Hematopoietic multipotent progenitor cell treated with erythropoietin and hydrocortisone succinate and interleukin-3 and kit ligand, for 15 days (in vitro differentiated cells): ENCODE data around the gene MAGI3.
"Not testable (repeated sequence)": the region's sequence is repeated elsewhere in the genome, so short reads cannot be mapped to it uniquely, and the experiment has no call there.

Experiments
- DNase-seq: peaks from one replicate; pipeline ENCODE4 v3.0.0-alpha.2; 2015; ENCODE audit warnings: low spot score

MAGI3 gene

DNA sequence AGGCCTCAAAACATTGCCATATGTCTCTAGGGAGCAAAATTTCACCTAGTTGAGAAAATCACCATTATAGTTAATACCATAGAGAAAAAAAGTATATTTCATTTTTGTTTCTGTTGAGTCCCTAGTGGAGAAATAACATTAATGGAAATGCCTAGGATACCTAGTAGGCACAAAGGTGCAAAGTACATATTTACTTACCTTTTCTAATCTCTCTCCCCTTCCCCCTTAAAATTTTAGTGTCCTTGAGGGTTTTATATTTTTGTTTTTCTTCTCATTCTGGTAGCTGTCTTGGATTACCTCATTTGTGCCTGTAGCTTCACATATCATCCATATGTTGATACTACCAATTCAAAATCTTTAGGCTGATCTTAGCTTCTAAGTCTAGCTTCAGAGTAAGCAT, 127.0 kb downstream of the MAGI3 start:
- DNase-seq = no peak

DNA sequence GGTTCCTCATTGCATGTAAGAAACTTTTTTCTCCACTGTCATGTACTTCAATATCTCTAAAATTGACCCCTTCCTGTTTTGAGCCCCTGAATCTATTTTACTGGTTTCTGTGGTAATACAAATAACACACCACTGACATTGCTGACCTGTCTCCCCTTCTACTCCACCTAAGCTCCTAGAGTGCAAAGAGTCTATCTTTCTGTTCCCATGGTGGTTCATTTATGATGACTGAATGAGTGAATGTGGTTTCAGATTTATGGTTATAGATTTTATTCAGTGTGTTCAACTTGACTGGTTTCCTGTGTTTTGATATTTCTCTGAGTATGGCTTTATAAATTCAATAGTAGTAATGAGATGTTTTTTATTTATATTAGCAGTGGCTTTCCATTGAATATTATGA, 127.7 kb downstream of the MAGI3 start:
- DNase-seq = no peak

DNA sequence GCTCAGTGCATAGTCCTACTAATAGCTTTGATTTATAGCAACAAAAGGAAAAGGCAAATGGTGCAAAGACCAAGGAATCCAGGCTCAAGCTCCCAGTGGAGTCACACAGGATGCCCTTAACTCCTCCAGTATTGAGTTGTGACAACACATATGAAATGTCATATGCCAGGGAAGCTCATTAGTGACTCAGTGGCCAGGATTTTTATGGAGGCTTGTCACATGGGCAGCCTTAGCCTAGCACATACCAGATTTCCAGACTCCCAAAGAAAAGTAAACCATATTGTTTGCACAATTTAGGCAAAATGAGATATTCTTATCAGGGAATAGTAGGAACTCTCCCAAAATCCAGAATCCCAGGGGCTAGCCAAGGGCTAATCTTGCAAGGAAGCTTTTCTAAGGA, 129.2 kb downstream of the MAGI3 start:
- DNase-seq = no peak

DNA sequence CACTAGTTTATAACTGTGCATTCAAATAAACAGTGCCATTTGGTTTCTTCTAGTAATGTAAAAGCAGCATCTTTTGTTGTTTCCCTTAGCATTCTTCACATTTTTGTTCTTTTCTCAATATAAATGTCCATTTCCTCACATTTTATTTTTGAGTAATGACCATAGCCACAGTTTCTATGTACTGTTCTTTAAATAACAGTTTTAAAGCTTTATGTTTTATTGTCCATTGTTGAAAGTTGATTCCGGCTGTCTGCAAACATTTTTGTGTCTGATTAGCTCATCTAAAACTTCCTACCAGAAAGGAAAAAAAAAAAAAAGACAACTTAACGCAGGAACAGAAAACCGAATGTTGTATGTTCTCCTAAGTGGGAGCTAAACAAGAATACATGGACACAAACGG, 139.7 kb downstream of the MAGI3 start:
- DNase-seq = no peak

DNA sequence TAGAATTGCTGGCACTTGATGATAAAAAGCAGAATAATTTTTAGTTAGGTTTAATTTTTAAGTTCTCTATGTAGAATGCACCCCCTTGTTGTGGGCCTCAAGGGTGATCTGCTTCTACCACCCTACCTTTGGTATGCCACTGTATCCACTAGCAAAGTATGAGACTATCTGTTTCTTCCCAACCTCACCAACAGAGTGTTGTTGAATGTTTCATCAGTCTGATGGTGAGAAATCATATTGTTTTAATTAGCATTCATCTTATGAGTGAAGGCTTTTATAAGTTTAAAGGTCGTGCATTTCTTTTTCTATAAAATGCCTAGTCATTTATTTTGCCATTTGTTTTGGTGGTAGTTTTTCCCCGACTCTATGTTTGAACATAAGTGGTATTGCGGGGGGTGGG, 141.0 kb downstream of the MAGI3 start:
- no peak for DNase-seq

DNA sequence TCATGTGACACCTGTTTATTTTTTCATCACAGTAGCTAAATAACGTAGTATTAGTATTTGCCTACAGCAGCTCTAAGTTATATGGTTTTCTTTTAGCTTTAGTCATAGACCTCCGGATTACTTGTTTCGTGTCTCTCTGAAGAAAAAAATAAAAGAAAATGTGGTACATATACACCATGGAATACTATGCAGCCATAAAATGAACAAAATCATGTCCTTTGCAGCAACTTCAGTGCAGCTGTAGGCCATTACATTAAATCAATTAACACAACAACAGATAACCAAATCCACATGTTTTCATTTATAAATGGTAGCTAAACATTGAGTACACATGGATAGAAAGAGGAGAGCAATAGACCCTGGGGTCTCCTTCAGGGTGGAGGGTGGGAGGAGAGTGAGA, 142.7 kb downstream of the MAGI3 start:
- DNase-seq = no peak

DNA sequence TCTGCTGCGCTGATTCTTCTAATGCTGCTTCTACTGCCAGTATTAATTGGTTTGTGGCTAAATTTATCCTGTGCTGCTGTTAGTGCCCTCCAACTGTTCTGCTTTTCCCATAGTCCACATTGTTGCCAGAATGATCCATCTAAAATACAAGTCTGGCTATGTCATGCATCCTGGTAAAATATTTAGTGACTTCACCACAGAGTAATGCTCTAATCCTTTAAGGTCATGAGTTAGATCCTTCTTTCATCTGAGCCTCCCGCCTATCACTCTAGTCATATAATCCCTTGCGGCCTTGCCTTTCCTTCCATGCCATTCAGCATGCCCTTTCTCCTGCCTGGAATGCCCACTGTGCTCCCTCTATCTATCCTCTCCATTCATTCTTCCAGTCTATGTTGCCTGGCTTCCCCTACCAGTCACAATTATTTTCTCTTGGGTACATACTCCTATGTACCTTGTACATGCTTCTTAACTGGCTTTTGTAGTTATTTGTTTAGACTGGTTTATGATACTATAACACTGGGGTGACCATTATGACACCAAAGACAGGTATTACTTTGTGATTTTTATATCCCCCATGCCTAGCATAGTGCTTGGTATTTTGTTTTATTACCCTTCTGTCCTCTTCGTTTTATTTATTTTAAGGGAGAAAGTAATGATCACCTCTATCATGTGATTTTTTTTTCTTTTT, 144.0 kb downstream of the MAGI3 start:
- no peak for DNase-seq

DNA sequence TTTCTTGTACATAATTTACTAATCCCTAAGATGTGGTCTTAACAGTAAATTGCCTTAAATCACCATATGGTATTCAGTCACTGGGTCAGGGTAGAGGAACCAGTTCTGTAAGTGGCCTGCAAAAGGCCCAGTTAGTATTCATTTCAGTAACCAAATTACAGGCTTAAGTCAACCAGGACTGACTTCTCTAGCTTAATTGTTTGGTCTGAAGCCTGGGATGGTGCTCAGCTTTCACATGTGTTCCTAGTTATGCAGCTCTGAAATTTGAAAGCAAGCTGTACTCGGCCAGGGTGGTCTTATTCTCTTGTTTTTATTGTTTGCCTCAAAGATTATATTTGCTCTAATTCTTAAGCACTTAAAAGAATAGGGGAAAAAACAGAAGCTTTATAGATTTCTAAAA, 144.6 kb downstream of the MAGI3 start:
- DNase-seq = no peak

DNA sequence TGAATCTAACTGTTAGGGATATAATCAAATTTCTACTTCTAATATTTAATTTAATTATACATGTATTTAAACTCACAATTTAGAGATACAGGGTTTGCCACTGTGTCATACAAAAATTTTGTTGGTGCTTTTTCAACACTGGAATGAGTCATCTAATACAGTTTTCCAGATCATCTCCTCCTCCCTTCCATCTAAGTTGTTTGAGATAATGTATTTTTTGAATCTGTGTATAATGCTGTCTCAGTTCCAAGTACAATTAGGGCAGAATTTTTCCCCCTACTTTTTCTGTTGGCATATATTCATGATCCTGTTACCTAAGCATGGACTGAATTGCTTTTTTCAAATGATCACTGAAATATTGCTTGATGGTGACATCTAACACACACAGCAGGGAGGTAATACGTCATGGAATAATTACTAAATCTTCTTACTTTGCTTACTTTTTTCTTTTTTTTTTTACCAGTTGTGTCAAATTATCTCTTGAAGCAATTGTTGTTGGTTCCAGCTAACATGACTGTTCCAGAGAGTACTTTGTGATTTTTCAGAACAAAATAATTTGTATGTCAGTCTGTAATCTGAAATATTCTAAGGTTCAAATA, 146.0 kb downstream of the MAGI3 start:
- no peak for DNase-seq

DNA sequence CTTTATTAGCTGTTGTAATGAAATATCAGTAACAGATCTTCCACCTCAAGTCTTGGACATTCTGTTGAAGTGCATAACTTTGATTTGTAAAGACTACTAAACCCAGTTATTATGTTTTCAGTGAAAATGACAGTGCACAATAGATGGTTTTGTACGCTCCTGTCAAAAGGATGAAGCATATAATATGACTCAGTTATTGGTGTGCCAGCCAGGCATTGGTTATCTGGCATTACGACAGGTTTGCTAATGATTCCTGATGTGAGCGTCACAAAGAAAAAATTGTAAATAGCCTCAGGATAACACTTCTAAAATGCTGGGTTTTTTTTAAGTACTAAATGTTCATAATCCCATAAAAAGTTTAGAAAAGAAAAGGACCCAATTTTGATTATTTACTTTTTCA, 147.9 kb downstream of the MAGI3 start:
- no peak for DNase-seq

DNA sequence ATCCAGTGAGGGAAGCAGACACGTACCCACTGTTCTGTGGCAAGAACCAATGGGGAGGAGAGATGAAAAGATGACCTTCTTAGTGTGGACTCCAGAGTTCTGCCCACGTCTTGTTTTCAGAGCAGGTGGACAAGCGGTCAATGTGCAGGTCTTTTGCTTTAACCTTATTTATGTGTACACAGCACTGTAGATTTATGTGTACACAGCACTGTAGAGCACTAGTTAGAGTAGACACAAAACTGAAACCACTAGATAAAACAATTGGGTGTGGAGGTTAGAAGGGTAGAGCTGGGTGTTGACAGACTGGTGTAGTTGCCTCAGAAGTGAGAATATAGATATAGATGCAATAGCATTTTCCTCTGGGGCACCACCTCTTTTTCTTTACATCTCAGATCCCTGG, 150.0 kb downstream of the MAGI3 start:
- DNase-seq = no peak

DNA sequence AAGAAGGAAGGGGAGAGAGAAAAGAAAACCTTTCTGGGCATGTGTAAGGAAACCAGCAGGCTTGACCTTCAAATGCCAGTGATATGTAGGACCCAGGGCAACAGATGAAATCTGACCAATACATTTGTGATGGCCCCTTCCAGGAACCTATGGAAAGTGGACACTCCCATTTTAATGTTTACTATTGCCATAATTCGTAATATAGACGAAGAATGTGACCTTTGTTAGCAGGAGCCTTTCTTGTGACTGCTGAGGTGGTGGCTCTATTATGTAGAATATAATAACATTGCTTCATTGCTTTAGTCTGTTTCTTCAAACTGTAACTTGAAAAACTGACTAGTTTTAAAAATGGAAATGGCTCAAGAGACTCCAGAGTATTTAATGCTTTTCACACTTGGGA, 150.8 kb downstream of the MAGI3 start:
- DNase-seq = no peak

DNA sequence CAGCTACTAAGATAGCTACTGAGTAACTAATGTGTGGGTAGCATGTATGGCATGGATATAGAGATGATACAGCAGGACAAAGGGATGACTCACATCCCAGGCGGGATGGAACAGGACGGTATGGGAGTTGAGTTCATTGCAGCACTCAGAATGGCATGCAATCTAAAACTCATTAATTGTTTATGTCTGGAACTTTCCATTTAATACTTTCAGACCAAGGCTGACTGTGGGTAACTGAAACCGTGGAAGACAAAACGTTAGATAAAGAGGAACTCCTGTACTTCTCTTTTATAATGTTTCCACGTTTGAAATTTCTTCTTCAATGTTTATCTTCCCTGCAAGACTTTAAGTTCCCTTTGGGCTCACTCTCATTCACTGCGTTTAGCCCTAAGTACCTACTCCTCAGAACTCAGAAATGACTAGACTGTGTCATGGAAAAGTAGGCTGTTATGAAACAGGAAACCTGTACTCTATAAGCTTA, 151.9 kb downstream of the MAGI3 start:
- DNase-seq = no peak

DNA sequence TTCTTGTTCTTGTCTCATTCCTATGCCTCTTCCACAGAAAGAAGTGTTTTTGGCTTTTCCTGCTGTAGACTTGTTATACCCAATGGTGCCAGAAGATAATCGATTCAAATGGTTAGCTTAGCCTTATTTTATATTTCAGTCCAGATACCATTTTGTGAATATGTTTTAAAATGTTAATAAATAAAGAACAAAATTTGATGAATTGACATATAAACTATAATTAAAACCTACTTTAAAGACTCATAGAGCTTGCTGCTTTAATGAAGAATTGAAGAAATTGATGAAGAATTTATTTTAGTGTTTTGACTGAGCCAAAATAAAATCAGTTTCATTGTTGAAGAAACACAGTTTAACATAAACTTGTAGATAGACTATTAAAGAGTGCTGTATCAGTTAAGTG, 152.8 kb downstream of the MAGI3 start:
- no peak for DNase-seq

DNA sequence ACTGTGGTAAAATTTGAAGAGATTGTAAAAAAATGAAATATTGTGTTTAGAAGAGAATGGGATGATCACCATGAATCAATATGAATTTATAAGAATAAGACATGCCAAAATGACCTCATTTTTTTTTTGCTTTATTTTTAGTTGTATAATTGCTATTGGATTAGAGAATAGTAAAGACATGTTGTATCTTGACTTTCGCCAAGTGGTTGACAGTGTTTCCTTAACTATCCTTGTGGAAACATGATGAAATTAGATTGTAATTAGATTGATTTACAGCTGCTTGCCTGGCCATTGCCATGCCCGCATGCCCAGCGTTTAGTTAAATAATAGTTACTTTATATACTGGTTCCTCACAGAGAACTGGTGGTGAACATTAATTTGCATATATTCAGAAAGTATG, 154.9 kb downstream of the MAGI3 start:
- no peak for DNase-seq

DNA sequence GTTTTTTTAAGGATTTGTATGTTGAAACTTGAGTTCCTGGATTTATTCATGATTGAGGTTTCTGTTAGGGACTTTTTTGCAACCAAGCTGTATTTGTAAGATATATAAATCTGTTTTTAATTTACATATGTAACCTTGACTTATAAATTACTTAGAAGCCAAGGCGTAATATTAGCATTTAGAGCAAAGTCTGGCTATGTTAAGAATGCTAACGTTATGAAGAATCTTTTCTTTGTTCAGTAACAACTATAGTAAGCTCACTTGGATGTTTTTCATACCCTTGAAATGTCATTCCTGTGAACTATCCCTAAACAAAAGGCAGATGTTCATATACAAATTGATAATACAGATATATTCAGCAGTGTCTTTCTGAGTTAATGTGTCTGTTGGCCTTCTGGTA, 155.3 kb downstream of the MAGI3 start:
- DNase-seq = no peak

DNA sequence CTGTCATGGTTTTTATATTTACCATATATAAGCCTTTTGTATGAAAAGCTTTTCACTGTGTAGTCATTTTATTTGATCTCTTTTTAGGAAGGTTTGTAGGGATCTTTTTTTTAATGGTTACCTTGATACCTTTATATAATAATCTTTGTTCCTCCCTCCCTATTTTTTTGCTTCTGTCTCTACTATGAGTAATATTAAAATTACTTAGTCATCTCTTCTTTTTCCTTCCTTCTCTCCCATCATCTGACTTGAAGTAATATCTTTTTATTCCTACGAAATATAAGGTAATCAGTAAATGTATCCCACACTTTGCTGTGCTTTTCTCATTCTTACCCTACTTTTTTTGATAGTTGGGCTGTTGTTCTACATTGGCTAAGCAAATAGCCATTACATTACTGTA, 161.4 kb downstream of the MAGI3 start:
- DNase-seq = no peak

DNA sequence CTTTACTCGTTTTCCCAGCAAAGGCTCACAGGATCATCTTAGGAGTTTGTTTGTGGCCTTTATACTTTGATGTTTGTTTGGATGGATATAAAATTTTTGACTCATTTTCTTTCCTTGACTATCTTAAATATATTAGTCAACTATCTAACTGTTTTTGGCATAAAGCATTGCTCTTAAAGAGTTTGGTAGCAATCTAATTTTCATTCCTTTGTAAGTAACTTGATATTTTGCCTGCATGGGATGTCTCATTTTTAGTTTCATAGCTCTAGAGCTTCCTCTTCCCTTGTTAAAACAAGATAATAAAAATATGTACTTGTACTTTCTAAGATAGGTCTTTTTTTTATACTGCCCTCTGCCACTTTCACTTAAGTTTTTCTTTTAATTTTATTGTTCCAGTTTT, 161.9 kb downstream of the MAGI3 start:
- no peak for DNase-seq

DNA sequence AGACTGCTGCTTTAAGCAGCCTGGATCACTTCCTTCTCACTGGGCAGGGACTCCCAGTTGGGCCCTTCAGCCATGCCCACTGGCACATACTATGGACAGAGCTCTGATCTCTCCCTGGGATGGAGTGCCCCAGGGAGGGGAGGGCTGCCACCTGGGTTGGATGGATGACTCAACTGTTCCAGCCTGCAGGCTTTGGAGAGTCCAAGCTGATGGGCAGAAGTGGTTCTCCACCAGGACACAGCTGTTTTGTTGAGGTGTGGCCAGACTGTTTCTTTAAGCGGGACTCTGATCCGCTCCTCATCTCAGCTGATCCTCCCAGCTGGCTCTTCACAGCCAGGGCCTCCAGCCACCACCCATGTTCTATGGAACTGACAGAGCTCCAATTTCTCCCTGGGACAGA, 166.9 kb downstream of the MAGI3 start:
- DNase-seq = no peak

DNA sequence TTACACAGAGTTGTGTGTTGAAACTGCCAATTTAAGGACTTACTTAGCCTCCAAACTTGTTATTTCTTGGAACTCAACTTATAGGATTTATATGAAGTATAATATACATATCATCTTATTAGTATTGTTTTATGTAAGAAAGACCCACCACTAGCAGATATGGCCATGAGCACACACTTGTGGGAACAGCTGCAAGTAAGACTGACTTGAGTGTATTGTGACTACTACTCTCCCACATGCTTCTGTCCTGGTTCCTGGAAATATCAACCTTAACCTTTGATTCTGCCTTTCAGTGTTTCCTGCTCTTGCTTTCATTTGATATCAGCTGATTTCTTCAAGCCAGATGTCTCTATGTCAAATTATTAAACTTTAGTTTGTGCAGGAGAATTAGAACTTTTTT, 175.3 kb downstream of the MAGI3 start:
- no peak for DNase-seq

DNA sequence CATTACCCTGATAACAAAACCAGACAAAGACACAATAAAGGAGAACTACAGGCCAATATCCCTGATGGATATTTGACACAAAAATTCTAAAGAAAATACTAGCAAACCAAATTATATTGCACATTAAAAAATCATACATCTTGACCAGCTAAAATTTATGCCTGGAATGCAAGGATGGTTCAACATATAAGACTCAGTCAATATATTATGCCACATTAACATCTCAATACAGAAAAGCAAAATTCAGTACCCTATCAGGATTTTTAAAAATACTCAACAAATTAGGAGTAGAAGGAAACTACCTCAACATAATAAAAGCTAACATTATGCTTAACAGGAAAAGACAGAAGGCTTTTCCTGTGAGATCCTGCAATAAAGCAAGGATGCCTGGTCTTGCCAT, 177.1 kb downstream of the MAGI3 start:
- no peak for DNase-seq

DNA sequence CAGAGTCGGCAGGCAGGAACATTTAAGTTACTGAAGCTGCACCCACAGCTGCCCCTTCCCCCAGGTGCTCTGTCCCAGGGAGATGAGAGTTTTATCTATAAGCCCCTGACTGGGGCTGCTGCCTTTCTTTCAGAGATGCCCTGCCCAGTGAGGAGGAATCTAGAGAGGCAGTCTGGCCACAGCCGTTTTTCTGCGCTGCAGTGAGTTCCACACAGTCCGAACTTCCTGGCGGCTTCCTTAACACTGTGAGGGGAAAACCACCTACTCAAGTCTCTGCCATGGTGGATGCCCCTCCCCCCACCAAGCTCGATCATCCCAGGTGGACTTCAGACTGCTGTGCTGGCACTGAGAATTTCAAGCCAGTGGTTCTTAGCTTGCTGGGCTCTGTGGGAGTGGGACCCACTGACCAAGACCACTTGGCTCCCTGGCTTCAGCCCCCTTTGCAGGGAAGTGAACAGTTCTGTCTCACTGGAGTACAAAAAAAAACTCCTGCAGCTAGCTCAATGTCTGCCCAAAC, 185.5 kb downstream of the MAGI3 start:
- DNase-seq = not testable (repeated sequence)

DNA sequence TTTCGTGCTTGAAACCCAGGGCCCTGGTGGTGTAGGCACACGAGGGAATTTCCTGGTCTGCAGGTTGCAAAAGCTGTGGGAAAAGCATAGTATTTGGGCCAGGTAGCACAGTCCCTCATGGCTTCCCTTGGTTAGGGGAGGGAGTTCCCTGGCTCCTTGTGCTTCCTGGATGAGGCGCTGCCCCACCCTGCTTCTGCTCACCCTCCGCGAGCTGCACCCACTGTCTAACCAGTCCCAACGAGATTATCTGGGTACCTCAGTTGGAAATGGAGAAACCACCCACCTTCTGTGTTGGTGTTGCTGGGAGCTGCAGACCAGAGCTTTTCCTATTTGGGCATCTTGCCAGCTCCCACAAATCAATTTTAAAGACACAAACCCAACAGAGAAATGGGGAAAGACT, 186.0 kb downstream of the MAGI3 start:
- no peak for DNase-seq
